GM18520 (cell line): ENCODE measurements around the gene CRTC3.
"Not testable (repeated sequence)": the region's sequence is repeated elsewhere in the genome, so short reads cannot be mapped to it uniquely, and the experiment has no call there.

ENCODE experiments used
- ATAC-seq: cut with Tn5 transposase; IDR thresholded peaks from one replicate; pipeline ENCODE4 v1.9.1; 2021; ENCODE audit not compliant: unreplicated experiment

Gene CRTC3

DNA sequence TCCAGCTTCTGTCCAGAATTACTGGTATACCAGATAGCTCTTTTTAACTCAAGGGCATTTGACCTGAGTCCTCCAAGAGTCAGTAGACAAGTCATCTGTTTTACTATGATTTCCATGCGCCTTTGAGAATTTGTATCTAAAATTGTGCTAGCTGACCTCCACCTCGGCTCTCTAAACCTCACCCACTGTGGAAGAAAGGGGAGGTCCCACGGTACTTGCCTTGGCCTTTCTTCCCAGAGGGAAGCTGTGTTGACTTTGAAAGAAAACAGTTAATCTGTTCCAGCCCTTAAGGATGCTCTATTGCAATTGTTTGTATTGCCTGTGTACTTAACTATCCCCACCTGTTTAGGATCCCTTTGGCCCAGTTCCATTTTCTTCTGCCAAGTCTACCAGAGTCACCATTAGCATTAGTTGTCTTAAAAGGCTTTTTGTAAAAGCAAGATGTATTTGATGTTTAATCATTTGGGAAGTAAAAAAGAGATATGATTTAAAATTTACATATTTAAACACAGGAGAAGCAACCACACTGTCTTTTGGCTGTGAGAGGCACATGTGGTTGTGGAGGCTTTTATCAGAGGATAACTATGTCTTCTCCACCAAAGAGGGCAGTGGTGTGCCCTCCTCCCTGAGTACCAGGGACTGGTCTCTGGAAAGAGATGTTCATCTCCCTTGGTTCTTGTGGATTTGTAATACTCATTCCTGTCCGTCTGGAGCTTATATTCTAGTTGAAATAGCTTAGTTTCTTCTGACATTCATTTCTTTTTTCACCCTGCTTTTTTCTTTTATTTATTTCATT lies 88.8 kb downstream of the CRTC3 start:
- ATAC-seq = no peak

DNA sequence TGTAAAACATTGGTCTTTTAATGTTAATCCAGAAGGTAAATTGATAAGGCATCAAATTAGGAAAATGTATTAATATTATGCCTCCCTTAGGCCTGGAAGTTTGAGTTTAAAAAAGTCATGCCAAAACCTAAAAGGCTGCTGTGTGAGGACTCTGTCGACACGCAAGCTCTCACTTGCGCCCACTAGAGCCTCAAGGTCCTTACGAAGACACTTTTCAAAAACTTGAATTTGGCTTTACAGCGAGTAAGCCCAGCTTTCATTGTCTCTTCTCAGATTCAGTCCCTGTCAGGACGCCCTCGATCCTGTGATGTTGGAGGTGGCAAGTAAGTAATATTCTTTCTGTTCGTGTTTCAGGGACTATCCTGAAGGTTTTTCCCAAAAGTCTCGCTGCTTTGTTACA lies 89.7 kb downstream of the CRTC3 start:
- ATAC-seq = no peak

DNA sequence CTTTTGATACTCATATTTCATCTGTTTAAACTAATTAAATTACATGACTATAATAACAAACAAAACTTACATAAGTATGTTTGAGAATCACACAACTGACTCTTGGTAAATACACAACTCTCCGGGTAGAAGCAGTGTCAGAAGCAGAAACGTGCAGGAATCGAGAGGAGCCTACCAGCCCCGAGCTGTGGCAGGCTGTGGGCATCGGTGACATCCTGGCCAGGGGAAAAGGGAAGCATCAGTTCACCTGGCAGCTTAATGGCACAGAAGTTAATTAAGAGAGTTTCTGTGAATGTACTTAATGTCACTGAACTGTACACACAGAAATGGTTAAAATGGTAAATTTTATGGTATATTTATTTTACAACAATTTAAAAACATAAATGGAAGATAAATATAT lies 90.2 kb downstream of the CRTC3 start:
- ATAC-seq = no peak

DNA sequence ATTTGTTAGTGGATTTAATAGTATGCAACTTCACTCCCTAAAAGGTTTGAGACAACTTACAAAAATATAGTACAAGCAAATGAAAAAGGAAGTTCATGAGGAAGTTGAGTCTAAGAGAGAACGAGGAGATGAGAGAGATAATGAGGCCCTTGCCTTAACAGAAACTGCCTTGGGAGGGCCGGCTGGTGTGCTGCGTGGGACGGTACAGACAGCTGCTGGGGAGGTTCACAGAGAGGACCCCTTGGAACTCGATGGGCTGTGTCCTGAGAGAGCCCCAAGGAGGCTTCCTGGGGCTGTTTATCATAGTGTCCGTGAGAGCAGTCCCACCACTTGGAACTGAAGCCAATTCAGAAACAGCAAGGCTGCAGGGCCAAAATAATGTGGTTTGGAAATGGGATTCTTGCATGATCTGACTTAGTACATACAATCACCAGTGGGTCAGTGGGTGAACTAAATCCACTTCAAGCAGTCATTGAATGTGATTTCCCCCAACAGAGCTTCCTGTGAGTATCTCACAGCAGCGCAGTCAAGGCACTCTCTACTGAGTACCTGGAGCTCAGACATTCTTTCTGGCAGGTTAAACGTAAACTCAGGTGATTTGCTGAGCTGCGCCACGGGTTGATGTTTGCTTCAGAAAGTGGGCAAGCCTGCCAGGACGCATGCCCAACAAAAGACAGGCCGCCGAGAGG lies 90.8 kb downstream of the CRTC3 start:
- no peak for ATAC-seq

DNA sequence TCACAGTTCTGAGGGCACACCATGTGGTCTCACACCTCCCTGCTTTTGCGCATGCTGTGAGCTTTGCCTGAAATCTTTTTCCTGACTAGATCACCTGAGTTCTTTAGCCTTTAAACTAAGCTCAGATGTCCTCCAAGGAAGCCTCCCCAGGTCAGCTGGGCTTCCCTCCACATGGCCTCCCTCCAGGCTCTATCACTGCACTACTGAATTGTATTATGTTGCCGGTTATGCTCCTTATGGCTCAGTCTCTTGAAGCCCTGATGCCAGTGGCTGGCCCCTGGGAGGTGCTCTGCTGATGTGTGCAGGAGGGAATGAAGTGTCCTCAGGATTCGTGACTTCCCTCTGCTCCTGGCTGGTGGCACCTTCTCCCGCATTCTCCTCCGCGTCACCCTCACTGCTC lies 94.1 kb downstream of the CRTC3 start:
- no peak for ATAC-seq

DNA sequence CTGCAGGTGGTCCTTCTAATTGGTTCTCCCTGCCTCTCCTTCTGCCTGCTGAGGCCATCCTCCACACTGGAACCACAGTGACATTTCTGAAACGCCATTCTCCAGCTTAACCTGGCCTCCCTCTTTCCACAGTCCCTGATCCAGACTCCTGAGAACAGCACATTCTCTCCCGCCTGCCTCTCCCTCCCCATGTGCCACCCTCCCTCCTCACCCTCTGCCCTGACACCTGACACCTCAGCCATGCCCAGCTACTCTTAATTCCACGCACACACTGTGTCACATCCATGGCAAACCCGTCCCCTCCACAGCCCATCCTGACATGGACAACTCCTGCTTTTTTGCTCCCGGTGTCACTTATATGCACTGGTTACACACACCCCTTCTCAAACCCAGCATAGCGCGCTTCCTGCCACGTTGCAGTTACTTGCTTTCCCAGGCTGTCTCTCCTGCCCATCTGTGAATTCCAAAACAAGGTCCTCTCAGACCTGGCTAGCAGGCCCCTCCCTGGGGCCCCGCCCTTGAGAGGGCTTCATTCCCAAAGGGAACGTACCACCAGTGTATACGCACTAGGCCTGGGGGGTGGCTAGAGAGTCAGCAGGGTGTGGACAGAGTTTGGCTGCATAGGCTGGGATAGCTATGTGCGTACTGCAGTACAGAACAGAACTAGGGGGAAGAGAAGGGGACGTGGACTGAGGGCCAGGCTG lies 94.7 kb downstream of the CRTC3 start:
- no peak for ATAC-seq

DNA sequence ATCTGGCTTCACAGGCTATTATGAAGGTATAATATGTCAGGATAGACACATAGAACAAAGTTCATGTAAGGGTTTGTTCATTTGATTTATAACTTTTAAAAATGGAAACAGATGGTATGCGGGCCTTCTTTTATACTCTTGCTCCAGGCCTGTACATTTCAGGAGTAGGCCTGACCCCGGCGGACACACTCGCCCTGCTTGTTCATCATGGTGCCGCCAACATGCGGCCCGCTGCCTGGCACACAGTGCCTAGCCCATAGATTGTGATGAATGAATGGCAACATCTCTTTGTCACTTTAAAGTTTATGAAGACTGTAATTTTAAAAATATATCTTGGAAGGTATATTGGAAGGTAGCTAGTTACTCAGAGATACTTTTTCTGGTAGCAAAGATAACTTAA lies 95.3 kb downstream of the CRTC3 start:
- no peak for ATAC-seq

DNA sequence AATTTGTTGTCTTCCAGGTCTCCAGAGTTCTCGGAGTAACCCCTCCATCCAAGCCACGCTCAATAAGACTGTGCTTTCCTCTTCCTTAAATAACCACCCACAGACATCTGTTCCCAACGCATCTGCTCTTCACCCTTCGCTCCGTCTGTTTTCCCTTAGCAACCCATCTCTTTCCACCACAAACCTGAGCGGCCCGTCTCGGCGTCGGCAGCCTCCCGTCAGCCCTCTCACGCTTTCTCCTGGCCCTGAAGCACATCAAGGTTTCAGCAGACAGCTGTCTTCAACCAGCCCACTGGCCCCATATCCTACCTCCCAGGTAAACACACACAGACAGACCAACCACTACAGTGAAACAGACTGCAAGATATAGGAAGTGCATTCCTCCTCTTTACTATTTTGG lies 99.5 kb downstream of the CRTC3 start:
- ATAC-seq = no peak

DNA sequence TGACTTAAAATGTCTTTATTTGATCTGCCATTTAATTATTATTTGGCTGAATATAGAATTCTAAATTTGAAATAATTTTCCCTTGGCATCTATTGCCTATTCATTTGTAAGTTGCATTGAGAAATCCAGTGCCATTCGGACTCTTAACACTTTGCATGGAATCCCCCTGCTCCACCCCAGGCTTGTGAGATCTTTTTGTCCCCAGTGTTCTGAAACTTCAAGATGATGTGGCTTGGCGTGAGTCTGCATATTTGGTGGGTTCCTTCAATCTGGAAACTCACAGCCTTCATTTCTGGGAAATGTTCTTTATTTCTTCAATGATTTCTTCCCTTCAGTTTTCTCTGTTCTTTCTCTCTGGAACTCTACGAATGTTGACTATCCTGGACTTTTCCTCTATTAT lies 103.6 kb downstream of the CRTC3 start:
- no peak for ATAC-seq

DNA sequence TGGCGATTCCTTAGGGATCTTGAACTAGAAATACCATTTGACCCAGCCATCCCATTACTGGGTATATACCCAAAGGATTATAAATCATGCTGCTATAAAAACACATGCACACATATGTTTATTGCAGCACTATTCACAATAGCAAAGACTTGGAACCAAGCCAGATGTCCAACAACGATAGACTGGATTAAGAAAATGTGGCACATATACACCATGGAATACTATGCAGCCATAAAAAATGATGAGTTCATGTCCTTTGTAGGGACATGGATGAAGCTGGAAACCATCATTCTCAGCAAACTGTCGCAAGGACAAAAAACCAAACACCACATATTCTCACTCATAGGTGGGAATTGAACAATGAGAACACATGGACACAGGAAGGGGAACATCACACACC lies 107.3 kb downstream of the CRTC3 start:
- not testable (repeated sequence) for ATAC-seq

DNA sequence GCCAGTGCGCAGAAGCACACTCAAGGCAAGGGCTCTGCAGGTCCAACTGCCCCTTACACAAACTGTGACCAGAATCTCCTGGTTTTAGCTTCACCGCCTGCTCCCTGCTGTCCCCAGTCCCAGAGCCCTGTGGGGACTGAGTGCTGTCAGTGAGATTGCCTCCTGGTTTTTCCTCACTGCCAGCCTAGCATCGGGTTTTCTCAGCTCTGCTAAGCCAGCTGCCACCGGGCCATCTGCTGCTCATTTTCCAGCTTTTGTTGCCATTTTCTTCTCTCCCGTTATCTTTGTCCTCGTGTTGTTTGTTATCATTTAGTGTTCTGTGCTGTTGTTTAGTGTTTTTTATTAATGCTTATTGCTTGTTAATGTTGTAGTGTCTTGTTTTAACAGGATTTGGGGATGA lies 108.0 kb downstream of the CRTC3 start:
- ATAC-seq = no peak

DNA sequence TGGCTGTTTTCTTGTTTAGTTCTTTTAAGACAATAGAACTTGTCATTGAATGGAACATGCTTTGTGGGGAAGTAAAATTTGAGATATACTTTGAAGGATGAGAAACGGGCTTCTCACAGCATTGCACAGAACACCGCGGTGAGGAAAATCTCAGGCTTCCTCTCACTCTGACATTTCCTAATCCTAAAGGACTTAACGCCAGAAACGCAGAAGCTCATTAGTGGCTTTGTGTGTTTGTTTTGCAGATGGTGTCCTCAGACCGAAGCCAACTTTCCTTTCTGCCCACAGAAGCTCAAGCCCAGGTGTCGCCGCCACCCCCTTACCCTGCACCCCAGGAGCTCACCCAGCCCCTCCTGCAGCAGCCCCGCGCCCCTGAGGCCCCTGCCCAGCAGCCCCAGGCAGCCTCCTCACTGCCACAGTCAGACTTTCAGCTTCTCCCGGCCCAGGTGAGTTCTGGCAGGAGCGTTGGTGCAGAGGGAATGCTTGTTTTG lies 108.5 kb downstream of the CRTC3 start:
- ATAC-seq = no peak

DNA sequence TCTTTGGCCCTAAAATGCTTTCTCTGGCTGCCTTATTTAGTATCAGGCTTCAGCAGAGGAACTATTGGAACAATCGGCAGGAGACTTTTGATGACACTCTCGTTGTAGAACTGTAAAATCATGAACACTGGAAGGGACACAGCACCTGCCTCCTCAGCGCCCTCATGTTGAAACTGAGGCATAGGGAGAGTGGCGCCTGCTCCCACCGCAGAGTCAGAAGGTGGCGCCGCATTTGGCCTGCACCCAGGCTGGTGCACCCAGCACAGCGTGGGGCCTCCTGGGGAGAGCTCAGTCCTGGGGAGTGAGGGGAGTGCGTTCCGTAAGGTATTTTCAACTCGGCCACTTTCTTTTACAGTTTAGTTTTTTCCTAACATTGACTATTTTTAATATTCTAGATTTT lies 109.2 kb downstream of the CRTC3 start:
- no peak for ATAC-seq

DNA sequence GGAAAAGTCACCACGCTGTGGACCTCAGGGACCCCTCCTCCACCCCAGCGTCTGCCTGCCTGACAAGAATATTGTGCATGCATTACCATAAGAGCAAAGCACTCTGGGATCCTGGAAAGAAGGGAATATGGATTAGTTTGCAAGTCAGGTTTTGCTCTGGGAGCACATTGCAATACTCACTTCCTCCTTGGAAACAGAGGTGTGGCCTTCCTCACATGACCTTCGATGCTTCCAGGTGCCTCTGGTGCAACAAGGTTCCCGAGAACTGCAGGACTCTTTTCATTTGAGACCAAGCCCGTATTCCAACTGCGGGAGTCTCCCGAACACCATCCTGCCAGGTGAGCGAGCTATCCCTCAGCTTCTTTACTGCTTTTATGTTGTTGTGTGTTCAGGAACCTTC lies 111.1 kb downstream of the CRTC3 start:
- ATAC-seq = no peak

DNA sequence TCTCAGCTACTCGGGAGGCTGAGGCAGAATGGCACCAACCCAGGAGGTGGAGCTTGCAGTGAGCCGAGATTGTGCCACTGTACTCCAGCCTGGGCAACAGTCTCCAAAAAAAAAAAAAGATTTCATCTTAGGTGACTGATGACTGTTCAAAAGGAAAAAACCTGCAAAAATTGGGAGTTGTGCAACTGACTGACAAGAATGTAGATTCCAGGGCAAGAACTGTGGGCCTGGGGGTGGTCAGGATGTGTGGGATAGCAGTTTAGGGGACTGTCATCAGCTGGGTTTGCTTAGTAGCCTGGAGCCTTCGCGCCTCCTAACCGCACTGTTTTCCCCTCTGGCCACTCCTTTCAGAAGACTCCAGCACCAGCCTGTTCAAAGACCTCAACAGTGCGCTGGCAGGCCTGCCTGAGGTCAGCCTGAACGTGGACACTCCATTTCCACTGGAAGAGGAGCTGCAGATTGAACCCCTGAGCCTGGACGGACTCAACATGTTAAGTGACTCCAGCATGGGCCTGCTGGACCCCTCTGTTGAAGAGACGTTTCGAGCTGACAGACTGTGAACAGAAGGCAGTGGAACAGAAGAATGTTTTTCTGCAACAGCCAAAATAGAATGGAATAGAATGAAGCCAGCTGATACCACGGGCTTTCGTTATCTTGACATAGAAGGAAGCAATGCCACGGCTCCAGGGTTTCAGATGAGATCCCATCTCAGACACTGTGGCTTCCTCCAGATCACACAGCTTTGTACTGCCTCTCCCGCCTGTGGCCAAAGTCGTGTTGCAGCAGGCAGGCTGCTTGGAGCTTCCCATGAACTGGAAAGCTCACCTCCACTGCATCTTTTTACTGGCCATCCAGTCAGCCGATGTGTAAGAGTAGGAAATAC lies 112.1 kb downstream of the CRTC3 start:
- ATAC-seq = no peak

DNA sequence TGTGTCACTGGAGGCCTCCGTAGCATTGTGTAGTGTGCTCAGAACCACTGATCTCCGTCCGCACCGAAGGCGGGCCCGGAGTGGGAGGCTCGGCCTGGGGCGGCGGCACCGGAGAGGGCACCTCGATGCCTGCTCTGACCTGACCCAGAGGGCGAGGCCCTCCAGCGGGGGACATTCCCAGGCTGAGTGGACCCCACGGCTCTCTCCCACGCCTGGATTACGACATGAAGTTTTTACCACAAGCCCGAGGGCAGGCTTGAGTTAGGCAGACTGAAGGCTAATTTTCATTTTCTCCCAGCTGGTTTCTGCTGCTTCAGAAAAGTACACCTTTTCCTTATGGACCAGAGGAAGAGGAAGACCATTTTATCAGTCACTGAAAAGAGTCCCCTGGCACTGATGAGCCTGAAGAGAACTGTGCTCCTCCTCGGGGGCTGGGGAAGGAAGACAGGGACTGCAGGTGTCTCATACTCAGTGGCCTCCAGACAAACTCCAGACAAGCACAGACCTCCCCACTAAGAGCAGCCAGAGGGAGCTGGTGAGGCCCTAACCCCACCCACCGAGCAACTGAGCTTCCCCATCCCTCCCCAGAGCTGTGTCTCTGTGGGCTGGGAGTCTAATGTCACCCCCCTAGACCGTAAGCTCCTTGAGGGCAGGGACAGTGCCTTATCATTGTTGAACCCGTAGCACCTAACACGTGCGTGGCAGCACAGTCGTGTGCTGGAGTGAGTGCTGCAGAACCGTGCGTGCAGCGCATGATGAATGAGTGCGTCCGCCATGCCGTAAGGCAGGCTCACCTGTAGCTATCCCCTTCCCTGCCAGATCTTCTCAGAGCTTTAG lies 113.0 kb downstream of the CRTC3 start:
- ATAC-seq = no peak

DNA sequence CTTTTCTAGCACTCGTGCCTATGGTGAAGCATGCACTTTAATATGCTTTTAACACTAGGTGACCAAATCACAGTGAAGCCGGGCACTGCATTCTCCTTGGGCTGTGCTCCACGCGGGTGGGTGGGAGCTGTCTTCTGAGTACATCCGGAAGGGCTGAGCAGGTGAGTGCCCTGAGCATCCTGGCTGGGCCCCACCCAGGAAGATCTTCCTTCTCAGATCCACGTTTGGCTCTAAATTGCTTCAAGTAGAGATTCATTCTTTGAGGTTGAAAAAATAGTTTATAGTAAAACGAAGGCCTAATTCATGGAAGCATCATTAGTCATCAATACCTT lies 113.5 kb downstream of the CRTC3 start:
- ATAC-seq = no peak

DNA sequence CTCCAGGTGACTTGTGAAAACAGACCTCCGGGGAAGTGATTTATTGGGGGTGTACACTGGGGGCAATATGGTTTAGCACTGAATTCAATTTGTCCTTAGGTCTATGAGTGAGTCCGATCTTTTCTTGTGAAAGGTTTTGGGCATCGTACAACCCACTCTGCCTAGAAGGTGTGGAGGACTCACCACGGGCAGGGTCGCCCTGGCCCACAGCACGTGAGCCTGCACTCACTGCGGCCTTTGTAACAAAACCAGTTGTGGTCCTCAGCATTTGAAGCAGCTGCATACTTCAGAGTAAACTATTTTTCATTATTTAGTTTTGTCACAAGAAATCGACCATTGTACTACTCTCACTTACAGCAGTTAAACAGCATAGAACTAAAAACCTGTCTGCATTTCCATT lies 114.8 kb downstream of the CRTC3 start:
- no peak for ATAC-seq

DNA sequence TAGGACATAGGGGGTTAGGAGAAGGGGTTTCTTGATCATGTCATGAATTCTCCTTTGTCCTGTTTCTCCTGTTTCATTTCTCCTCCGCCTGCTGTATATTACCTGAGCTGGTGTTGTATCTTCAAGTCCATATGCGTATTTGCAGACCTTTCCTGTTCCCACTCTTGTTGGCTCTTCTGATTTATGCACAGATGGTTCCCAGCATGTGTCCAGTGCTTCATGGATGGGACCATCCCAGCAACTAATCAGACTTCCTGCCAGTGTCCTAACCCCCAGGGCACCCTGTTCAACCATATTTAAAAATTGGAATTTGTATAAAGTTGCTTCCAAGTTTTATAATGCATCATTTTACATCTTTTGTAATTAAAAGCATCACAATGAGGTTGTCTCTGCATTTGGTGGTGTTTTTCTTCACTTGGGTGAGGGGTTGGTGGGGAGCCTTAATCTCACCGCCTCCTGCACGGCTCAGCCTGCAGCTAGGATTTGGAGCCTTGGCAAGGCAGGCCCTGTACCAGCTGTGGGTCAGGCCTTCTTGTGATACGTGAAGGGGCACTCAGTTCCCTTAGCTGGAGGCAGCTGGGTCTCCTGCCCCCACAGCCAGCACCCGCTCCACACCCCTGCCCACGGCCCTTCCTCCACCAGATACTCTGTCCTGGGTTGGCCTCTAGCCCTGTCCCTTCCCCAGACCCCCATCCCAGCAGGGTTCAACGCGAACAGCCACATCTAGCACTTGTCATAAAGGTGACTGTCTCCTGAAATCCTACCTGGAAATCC lies 115.4 kb downstream of the CRTC3 start:
- ATAC-seq = no peak
